ENCODE measurements around the gene DHRS11.

Gene DHRS11

GRCh38 chr17:36616061-36617029 lies 24.7 kb downstream of the DHRS11 start:
- no peak for DNase-seq

- no peak for DNase-seq
These were observed 26.1 kb downstream of the DHRS11 start for GRCh38 chr17:36617773-36618172.

GRCh38 chr17:36623281-36623680 lies 31.6 kb downstream of the DHRS11 start:
- DNase-seq: no peak

DNA sequence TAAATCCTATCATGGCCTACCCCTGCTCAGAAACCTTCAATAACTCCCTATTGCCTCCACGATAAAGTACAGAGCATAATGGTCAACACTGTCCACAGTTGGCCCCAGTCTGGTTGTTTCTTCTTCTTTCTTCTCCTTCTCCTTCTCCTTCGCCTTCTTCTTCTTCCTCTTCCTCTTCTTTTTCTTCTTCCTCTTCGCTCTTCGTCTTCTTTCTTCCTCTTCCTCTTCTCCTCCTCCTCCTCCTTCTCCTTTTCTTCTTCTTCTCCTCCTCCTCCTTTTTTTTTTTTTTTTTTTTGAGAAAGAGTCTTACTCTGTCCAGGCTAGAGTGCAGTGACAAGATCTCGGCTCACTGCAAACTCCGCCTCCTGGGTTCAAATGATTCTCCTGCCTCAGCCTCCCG lies 33.5 kb downstream of the DHRS11 start:
- DNase-seq: no peak

GRCh38 chr17:36627101-36627500 lies 35.4 kb downstream of the DHRS11 start:
- no peak for DNase-seq

- DNase-seq: no peak
These were observed 36.9 kb downstream of the DHRS11 start for GRCh38 chr17:36628576-36628975.

DNA sequence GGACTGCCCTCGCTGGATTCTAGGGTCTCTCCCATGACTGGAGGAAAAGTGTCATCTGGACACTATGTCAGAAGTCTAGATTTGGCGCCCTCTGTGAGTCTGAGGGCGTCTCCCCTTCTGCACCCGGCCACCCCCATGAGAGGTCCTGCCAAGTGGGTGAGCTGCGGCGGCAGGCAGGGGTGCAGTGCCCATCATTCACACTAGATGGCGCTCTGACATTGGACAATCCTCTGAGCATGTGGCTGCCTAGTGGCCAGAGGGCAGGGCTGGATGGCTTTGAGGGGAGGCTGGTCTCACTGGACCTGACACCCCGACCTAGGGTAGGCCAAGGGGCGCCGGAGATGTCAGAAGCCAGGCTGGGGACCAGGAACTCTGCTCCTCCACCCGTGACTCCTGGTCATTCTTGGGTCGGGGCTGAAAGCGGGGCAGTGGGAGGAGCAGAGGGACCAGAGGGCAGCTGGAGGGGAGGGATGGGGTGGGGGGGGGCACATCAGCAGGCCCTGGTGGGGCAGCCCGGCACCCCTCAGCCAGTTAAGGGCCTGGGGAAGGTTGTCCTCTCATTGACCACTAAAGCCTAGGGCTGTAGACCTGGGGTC lies 37.7 kb downstream of the DHRS11 start:
- DNase-seq: peak; percentile 67

DNA sequence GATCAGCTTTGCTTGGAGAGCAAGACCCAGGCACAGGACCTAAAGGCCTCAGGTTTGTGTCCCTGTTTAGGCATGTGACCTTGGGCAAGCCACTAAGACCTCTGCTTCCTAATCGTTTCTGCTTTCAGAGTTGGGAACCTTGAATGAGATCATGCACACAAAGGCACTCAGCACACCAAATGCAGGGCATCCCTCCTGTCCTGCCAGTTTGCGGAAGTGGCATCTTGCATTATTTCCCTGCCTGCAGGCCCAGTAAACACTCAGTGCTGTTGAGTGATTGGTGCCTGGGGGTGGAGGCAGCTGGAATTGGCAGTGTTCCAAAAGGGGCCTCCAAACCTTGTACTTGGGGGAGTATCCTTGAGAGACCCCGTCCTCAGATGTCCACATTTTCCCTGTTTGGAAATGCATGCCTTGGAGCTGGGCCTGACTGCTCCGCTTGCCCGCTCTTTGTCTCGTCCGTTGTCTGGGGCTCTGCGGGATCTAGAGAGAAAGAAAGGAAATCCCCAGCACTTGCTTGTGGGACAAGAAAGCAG lies 38.4 kb downstream of the DHRS11 start:
- no peak for DNase-seq

DNA sequence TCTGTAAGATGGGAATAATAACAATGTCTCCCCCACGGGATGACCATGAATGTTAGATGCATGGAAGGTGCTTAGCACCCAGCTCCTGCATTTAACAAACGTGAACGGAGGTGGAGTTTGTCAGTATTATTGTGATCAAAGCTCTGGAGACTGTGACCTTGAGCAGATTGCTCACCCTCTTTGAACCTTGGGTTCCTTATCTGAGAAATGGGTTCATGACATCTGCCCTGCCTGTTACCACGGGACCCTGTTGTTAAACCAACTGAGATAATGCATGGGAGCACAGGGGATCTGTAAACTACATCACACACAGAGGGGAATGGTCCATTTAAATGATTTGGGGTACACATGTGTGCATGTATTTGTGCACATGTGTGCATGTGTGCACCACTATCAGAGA lies 39.3 kb downstream of the DHRS11 start:
- DNase-seq: no peak

DNA sequence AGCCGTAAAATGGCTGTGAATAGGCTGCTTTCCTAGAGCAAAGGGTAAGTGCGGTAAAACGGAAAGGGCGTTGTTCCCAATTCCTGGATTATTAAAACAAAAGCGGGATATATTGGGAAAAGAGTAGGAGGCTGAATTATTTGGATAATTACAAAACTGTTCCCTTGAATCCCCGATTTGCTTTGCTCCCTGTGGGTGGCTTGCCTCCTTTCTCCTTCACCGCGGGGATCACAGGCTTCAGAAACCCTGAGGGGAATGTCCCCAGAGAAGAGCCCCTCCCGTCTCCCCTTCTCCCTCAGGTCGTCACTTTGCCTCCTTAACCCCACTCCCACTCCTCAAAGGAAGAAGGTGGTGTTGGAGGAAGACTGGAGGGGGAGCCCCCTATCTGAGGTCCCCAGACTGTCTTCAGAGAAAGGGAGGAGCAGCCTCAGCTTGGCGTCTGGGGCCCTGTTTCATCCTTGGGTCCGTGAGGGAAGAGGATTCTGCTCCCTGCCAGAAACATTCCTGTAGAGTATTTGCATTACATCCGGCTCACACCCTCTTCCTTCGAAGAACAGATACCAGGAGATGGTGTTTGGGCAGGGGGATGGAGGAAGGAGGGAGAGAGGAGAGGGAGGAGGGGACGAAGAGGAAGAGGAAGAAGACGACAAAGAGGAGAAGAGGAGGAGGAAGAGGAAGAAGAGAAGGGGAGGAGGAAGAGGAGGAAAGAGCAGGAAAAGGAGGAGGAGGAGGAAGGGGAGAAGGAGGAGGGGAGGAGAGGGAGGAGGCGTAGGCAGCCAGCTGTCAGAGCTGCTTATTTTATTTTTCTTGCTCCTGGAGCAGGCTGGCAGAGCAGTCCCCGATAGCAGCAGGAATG lies 41.5 kb downstream of the DHRS11 start:
- no peak for DNase-seq

- no peak for DNase-seq
These were observed 48.7 kb downstream of the DHRS11 start for GRCh38 chr17:36640346-36640745.

GRCh38 chr17:36640836-36641235 lies 49.2 kb downstream of the DHRS11 start:
- DNase-seq: no peak

DNA sequence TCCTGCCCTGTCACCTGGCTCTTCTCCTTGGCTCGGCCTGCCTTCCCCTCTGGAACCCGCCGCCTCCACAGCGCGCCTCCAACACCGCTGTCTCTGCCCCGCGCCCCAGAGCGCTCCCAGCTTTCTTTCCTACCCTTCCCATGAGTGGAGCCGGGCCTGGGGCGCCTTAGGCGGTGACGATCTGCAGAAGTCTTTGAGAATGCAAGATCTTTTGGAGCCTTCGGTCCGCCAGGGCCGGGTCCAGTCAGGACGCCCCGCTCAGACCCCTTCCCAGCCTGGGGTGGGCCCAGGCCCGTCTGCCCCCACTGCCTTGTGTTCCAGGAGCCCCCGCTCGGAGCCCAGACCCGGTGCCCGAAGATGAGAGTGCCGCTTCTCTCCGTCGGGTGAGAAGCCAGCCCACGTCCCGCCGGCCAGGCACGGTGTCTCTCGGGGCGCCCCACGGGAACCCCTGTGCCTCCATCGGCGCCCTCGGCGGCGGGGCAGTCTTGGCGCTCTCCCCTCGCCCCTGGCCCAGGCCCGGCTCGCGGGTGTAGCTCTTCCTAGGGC lies 49.7 kb downstream of the DHRS11 start:
- DNase-seq: no peak

- DNase-seq: no peak
These were observed 50.5 kb downstream of the DHRS11 start for GRCh38 chr17:36641877-36642845.

- DNase-seq: no peak
These were observed 51.5 kb downstream of the DHRS11 start for GRCh38 chr17:36643086-36643685.

- DNase-seq: no peak
These were observed 53.7 kb downstream of the DHRS11 start for GRCh38 chr17:36645422-36645821.

GRCh38 chr17:36647636-36648035 lies 56.0 kb downstream of the DHRS11 start:
- no peak for DNase-seq

DNA sequence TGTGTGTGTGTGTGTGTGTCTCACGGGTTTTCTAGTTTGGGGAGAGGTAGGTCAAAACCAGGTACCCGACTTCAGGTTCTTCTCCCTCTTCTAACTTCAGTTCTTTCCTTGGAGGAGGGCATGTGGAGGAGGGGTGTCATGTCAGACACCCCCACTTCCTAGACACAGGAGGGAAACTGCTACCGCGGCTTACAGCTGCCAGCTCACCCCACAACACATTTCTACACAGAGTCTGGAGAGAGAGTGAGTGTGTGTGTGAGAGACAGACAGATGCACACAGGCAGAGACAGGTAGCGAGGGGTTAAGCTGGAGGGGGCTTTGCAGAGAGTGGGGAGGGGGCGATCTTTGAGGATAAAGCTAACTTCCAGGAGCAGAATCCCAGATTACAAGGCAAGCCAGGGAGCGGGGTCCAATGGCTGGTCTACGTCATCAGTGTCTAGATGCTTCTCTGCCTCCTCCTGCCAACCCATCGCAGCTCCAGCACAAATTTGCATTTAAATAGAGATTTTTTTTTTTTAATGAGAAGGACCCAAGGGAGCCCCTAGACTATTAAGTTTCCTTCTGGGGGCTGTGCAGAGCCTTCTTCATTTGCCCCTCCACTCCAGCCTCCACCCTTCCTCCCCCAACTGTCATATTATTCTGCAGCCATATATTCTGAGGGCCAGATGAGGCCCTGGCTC lies 58.6 kb downstream of the DHRS11 start:
- no peak for DNase-seq

All from central memory CD4-positive, alpha-beta T cell (primary cell).